HS-5 (cell line): ENCODE results near the gene ZC3H7B.

Source experiments
- DNase-seq: peaks from one replicate; pipeline ENCODE4 v3.0.0-alpha.2; 2012; ENCODE audit warnings: low read depth

Gene ZC3H7B

GRCh38 chr22:41332217-41332939 is 31.1 kb downstream of the ZC3H7B start:
- no peak for DNase-seq

GRCh38 chr22:41333806-41334205 is 32.5 kb downstream of the ZC3H7B start:
- no peak for DNase-seq

DNA sequence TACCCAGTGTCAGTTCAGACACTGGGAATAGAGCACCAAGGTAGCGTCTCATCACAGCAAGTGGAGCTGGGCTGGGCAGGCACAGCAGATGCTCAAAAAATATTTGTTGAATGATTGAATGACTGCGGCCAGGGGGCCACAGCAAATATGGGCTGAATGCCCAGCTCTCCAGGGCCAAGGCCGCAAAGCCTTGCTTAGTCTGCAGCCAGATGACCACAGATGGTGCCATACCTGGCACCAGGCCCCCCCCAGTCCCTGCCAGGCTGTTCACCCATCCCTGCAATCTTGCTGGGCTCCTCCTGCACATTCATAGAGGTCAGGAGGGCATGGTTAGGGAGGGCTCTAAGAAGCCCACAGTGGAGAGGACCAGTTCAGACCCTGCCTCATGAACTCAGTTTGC is 32.9 kb downstream of the ZC3H7B start:
- no peak for DNase-seq

- DNase-seq, result no peak
Measured at GRCh38 chr22:41334951-41335635, 33.8 kb downstream of the ZC3H7B start.

- DNase-seq, result no peak
Measured at GRCh38 chr22:41338614-41339212, 37.4 kb downstream of the ZC3H7B start.

DNA sequence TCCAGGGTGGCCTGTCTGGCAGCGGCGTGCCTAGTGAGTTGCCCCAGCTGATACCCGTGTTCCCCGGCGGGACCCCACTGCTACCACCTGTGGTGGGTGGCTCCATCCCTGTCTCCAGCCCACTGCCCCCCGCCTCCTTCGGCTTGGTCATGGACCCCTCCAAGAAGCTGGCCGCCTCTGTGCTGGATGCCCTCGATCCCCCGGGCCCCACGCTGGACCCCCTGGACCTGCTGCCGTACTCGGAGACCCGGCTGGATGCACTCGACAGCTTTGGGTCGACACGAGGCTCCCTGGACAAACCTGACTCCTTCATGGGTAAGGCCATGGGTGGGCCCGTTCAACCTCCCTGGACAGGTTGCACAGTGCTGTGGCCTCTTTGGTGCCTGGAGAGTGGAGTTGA is 38.5 kb downstream of the ZC3H7B start:
- no peak for DNase-seq

DNA sequence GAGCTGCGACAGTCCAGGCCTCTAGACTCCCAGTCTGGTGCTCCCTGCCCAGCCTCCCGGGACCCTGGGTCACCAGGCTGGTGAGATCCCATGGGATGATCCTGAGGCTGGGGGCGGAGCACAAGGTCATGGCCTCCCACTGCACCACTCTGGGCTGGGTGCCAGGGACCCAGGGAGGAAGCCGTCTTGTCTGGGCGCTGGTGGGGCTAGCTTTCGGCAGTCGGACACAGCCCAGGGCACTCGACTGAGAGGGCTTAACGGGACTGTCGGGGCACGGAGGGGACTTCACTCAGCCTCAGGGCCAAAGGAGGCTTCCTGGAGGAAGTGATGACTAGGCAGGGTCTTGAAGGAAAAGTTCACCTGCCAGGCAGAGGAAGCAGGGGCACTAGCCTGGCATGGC is 39.0 kb downstream of the ZC3H7B start:
- DNase-seq, result no peak

GRCh38 chr22:41341012-41341411 is 39.7 kb downstream of the ZC3H7B start:
- DNase-seq, result no peak

- no peak for DNase-seq
Measured at GRCh38 chr22:41341990-41342389, 40.7 kb downstream of the ZC3H7B start.

- DNase-seq, result no peak
Measured at GRCh38 chr22:41343300-41343699, 42.0 kb downstream of the ZC3H7B start.

GRCh38 chr22:41343717-41344116 is 42.4 kb downstream of the ZC3H7B start:
- no peak for DNase-seq

- no peak for DNase-seq
Measured at GRCh38 chr22:41344189-41344788, 43.0 kb downstream of the ZC3H7B start.

DNA sequence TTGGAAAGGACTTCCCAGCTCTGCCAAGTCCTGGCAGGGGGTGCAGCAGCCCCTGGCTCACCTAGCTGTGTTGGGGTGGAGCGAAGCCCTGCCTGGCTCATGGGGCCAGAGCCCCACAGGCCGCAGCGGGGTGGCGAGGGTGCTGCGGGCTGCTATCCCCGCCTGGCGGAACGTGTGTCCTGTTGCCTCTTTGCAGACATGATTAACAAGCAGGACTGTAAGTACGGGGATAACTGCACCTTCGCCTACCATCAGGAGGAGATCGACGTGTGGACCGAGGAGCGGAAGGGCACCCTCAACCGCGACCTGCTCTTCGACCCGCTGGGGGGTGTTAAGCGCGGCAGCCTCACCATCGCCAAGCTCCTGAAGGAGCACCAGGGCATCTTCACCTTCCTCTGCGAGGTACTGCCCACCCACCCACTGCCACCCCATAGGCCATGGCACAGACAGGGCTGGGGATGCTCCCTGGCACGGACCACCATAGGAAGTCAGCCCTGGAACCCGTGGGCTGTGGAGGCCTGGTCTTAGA is 44.5 kb downstream of the ZC3H7B start:
- no peak for DNase-seq

DNA sequence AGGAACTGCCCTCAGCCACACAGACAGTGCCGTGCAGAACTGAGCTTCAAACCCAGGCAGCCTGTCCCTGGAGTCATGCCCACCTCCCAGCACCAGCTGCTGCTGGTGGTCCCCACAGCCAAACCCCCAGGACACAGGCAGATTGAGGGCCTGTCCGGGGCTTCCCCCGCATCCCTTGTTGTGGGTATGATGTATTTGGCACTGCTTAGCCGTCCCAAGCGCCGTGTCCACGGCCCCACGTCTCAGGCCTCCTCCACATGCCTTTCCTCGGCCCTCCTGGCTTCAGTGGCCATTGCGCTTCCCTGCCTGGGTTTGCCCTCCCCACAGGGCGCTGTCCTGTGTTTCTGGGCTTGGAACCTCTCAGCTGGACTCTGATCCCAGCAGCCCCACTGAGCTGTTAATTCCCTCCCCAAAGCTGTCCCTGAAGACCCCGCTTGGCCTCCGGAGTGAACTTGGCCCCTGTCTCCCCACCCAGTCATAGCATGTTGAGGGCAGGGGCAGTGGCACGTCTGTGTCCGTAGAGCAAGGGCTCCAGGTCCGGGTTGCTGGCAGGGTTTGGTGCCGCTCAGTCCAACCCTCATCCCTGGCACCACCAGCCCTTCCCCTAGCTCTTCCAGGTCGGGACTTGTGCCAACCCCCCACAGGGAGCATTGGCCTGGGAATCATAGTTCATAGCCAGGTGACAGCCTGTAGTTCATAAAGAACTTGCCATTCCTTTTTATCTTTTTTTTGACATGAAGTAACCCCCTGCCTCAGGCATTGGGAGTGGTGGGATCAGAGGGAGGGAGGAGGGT is 45.9 kb downstream of the ZC3H7B start:
- no peak for DNase-seq

DNA sequence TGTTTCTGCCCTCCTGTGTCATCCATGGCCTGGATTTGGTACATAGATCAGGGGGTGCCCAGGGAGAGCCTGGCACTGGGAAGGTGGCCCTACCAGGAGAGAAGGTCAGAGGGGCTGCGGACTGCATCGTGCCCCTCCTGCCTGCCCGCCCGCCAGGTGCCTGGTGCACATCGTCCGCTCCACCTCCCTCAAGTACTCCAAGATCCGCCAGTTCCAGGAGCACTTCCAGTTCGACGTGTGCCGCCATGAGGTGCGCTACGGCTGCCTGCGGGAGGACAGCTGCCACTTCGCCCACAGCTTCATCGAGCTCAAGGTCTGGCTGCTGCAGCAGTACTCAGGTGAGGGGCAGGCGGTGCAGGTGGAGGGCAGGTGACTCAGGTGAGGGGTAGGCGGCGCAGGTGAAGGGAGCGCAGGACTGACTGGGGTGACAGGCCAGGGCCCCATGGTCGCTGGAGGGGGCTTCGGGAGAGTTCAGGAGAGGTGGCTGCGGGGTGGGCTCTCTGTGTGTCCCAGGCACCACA is 47.7 kb downstream of the ZC3H7B start:
- DNase-seq, result no peak

- DNase-seq, result no peak
Measured at GRCh38 chr22:41350087-41350486, 48.8 kb downstream of the ZC3H7B start.

- no peak for DNase-seq
Measured at GRCh38 chr22:41351011-41351410, 49.7 kb downstream of the ZC3H7B start.

DNA sequence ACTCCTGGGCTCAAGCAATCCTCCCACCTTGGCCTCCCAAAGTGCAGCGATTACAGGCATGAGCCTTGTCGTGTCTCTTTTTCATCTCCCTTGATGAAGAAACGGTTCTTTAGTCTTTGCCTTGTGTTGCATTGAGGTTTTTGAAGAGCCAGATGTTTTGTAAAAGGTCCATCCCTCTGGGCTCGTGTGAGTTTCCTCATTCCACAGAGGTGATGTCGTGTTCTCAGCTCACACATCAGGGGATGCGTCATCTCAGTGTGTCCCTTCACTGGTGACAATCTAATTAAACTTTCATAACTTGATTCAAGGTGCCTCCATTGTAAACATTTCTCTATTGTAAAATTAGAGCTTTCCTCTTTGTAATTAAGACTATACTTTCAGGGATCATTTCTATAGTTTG is 50.7 kb downstream of the ZC3H7B start:
- peak; percentile 25 for DNase-seq

- no peak for DNase-seq
Measured at GRCh38 chr22:41353862-41354575, 52.7 kb downstream of the ZC3H7B start.

GRCh38 chr22:41354979-41355378 is 53.7 kb downstream of the ZC3H7B start:
- no peak for DNase-seq

GRCh38 chr22:41355895-41356294 is 54.6 kb downstream of the ZC3H7B start:
- DNase-seq, result no peak
